C4-2B (cell line): ENCODE data around the gene E2F8.

ENCODE experiments used
- CTCF ChIP-seq: fragments of 450-650 bp; conservative IDR thresholded peaks from 2 replicates; pipeline ENCODE4 v1.5.1; 2017; ENCODE audit warnings: mild to moderate bottlenecking
- ZFX ChIP-seq: fragments of 450-650 bp; IDR thresholded peaks from 2 replicates; pipeline ENCODE4 v1.6.1; 2017

GRCh38 chr11:19185516-19186052, 55.2 kb downstream of the E2F8 start:
- TF ChIP-seq CTCF: no peak
- TF ChIP-seq ZFX: no peak
